Type B pancreatic cell (in vitro differentiated cells): ENCODE data around the gene ST8SIA5. TPM values are rescaled to one million over a fixed set of nuclear protein-coding genes. Genes with fewer than 3 reads are reported as not detected.

Experiments
- DNase-seq: peaks from one replicate; pipeline ENCODE4 v3.0.0; 2021; ENCODE audit warnings: mixed read lengths; ENCODE audit not compliant: unreplicated experiment; ENCODE audit errors: extremely low spot score
- H3K27ac Mint-ChIP-seq: 2 replicates; pipeline ENCODE4 v1.8.0; 2021; ENCODE audit warnings: mild to moderate bottlenecking, mixed read lengths
- H3K27me3 Mint-ChIP-seq: 2 replicates; pipeline ENCODE4 v1.8.0; 2021; ENCODE audit warnings: mixed read lengths
- H3K36me3 Mint-ChIP-seq: 2 replicates; pipeline ENCODE4 v1.8.0; 2021; ENCODE audit warnings: mixed read lengths
- H3K4me1 Mint-ChIP-seq: one replicate; pipeline ENCODE4 v1.8.0; 2021; ENCODE audit warnings: mixed read lengths; ENCODE audit not compliant: unreplicated experiment
- H3K4me3 Mint-ChIP-seq: 2 replicates; pipeline ENCODE4 v1.8.0; 2021; ENCODE audit warnings: mild to moderate bottlenecking, mixed read lengths
- H3K9me3 Mint-ChIP-seq: 2 replicates; pipeline ENCODE4 v1.8.0; 2021; ENCODE audit warnings: mixed read lengths
- total RNA-seq: library from RNA; stranded (reverse); gene quantifications from 2 replicates; pipeline ENCODE4 v1.2.1, GENCODE V29; 2021; ENCODE audit warnings: low replicate concordance
- TF ChIP-seq, protein P1 (sequence below): fragments of 200-600 bp; sonication (generic); conservative IDR thresholded peaks from 2 replicates; pipeline ENCODE4 v1.5.0; 2021; ENCODE audit warnings: antibody characterized with exemption, mild to moderate bottlenecking

The ST8SIA5 gene
- total RNA-seq, 1 donor from 2014 or later = 0.94 TPM

DNA sequence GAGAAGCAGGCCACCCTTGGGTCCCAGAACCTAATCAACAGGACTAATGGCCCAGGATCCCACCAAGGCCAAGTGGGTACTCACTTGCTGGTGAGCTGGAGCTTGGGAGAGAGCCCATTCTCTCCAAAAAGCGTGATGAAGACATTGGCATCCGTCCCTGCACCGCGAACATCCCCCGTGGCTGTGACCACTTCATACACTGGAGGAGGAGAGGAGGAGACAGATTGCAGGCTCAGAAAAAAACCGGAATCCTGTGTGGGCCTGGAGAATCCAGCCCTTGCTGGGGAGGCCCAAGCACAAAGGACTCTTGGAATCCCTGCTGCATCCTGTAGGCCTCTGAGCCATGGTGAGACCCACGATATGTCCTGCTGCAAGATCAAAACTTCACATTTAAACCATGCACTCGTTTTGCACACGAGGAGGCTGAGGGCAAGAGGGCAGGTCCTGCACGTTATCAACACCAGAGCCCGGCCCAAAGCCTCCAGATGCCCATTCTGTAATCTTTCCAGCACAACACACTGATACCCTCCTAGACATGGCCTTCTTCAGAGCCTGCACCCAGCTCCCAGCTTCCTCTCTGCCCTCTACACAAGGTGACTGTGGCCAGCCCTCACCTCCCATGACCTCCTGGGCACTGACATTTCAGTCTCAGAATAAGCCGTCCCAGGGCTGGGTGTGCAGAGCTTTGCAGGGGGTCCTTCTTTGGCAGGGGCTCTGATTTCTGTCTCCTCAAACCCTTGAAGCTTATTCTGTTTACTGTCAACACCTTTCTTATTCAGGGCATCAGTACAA lies 107.6 kb downstream of the ST8SIA5 start:
- no peak for DNase-seq
- TF ChIP-seq, protein P1, sequence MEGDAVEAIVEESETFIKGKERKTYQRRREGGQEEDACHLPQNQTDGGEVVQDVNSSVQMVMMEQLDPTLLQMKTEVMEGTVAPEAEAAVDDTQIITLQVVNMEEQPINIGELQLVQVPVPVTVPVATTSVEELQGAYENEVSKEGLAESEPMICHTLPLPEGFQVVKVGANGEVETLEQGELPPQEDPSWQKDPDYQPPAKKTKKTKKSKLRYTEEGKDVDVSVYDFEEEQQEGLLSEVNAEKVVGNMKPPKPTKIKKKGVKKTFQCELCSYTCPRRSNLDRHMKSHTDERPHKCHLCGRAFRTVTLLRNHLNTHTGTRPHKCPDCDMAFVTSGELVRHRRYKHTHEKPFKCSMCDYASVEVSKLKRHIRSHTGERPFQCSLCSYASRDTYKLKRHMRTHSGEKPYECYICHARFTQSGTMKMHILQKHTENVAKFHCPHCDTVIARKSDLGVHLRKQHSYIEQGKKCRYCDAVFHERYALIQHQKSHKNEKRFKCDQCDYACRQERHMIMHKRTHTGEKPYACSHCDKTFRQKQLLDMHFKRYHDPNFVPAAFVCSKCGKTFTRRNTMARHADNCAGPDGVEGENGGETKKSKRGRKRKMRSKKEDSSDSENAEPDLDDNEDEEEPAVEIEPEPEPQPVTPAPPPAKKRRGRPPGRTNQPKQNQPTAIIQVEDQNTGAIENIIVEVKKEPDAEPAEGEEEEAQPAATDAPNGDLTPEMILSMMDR = no peak
- Mint-ChIP-seq H3K36me3 (no peaks in the 10 kb centered on the region), H3K27me3 (peaks cover 45% of the 10 kb centered on the region), H3K4me1 (no peaks in the 10 kb centered on the region), H3K27ac (no peak overlapping the region), H3K4me3 (no peak overlapping the region), H3K9me3 (no peaks in the 10 kb centered on the region)

DNA sequence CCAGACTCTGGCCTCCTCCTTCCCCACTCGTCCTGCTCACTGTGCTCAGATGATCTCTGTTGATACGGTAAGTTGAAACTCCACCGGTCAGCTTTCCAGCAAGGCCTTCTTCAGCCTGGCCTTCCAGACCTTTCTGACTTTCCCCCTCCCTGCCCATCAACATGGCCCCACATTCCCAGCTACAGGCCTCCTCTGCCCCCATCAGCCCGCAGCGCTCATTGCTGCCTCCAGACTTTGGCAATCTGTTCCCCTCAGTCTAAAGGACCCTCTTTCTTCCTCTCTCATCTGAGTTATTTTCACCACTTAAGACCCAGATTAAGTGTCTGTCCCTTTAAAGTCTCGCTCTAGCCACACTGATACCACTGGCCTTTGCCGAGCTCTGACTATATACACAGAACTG lies 110.4 kb downstream of the ST8SIA5 start:
- DNase-seq = no peak

DNA sequence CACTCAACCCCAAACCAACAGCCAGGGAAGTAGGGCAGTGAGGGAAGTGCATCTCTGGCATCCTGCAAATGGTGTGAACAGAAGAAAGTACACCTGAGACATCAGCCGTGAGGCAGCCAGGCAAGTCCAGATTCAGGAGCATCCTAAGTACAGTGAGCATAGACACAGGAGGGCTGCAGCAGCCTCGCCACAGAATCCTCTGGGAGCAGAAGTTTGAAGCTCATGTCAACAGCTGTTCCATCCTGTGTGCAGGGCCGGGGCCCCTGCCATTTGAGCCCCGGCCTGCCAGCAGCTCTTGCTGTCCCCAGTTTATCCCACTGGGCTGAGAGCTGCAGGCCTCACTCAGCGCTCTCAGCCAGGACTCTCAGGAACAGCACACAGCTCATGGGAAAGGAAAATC lies 114.3 kb downstream of the ST8SIA5 start:
- Mint-ChIP-seq H3K4me3 (no peak overlapping the region), H3K9me3 (no peaks in the 10 kb centered on the region), H3K4me1 (no peaks in the 10 kb centered on the region), H3K36me3 (no peaks in the 10 kb centered on the region), H3K27ac (no peak overlapping the region), H3K27me3 (peaks cover 43% of the 10 kb centered on the region)
- DNase-seq = no peak
- TF ChIP-seq, protein P1 = no peak

More for the DNA sequence above, 110.4 kb downstream of the ST8SIA5 start:
- H3K36me3 Mint-ChIP-seq = no peaks in the 10 kb centered on the region
- H3K27ac Mint-ChIP-seq = no peak overlapping the region
- H3K9me3 Mint-ChIP-seq = no peaks in the 10 kb centered on the region
- H3K4me1 Mint-ChIP-seq = no peaks in the 10 kb centered on the region
- TF ChIP-seq, protein P1 = no peak
- no peak overlapping the region for H3K4me3 Mint-ChIP-seq
- peaks cover 50% of the 10 kb centered on the region for H3K27me3 Mint-ChIP-seq

DNA sequence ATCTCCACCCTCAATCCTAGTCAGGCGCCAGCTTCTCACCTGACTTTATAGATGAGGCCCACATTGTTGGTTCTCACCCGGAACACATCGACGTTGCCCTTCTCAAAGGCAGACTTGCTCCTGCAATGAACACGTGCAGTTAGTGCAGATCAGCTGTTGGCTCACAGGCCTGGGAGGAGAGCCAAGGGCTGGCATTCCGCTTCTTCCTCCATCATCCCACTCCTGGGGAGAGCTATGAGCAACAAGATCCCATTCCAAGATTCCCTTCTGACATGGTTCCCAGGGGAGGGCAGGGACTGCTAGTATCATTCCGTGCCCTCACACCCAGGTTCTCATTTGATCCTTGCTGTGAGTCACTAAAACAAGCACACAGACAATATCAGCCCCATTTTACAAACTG lies 114.9 kb downstream of the ST8SIA5 start:
- Mint-ChIP-seq H3K36me3 (no peaks in the 10 kb centered on the region), H3K4me1 (no peaks in the 10 kb centered on the region), H3K27ac (no peak overlapping the region), H3K9me3 (no peaks in the 10 kb centered on the region), H3K4me3 (no peak overlapping the region), H3K27me3 (peaks cover 43% of the 10 kb centered on the region)
- no peak for DNase-seq
- TF ChIP-seq, protein P1 = no peak

DNA sequence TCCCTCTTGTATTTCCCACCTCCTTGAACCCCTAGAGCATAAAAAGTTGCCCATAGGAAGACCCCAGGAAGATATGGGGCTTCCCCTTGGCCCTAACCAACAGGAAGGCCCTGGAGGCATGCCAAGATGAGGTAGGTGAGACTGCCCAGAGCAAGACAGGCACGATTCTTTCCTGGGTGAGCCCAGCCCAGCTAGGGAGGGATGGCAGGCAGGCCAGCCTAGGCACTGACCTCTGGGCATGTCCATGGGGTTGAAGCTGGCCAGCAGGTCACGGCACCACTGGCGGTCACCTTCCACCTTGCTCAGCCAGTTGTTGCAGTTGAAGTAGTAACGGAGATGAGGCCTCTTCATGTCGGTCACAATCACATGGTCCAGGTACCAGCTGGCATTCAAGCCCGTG lies 117.5 kb downstream of the ST8SIA5 start:
- peaks cover 29% of the 10 kb centered on the region for H3K27me3 Mint-ChIP-seq
- H3K27ac Mint-ChIP-seq = no peak overlapping the region
- no peak overlapping the region for H3K4me3 Mint-ChIP-seq
- H3K36me3 Mint-ChIP-seq = no peaks in the 10 kb centered on the region
- H3K4me1 Mint-ChIP-seq = no peaks in the 10 kb centered on the region
- H3K9me3 Mint-ChIP-seq = no peaks in the 10 kb centered on the region
- DNase-seq = no peak
- TF ChIP-seq, protein P1 = no peak
